SK-N-MC (cell line): ENCODE results near the gene BAX.

Experiments used
- EZH2 ChIP-seq: fragments of 200-600 bp; sonication (generic); IDR thresholded peaks from one replicate; pipeline ENCODE4 v1.6.1; 2017; ENCODE audit warnings: antibody characterized with exemption
- POLR2AphosphoS5 ChIP-seq: IDR thresholded peaks from 2 replicates; pipeline ENCODE4 v1.6.1; 2012; ENCODE audit warnings: mild to moderate bottlenecking, low read depth, low read length, borderline replicate concordance

- TF ChIP-seq POLR2AphosphoS5 (no peak), EZH2 (no peak)
Measured at GRCh38 chr19:48905664-48906063, 49.0 kb upstream of the BAX start.
